Astrocyte of the cerebellum (primary cell): Measurements from ENCODE around the gene NAPG.

Experiments
- DNase-seq: peaks from one replicate; pipeline ENCODE4 v3.0.0-alpha.2; 2011; ENCODE audit warnings: low read depth
- H3K4me3 ChIP-seq: 2 replicates; pipeline ENCODE4 v1.5.1; 2011; ENCODE audit warnings: mild to moderate bottlenecking, low read depth, low read length, moderate library complexity
- in situ Hi-C: cut with HindIII; loops from 2 replicates; pipeline ENCODE4 v1.10.0; 2017; ENCODE audit warnings: low sequenced_read_pairs
- TF ChIP-seq, protein P1 (sequence below): IDR thresholded peaks from 2 replicates; pipeline ENCODE4 v1.5.1; 2012; ENCODE audit warnings: low read length, low read depth, moderate library complexity, mild to moderate bottlenecking; ENCODE audit errors: missing control alignments

NAPG gene

DNA sequence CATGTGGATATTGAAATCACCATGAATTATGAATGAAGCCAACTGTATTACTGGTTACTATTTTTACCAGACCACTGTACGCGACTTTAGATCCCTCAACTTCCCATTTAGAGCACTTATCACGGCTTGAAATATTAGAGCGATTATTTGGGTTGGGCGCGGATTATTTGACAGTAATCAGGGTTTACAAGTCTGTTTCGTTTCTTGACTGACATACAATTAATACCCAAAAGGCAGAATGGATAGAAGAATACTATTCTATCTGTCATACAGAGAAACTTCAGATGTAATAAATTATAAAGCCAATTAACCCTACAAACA, 496 bp upstream of the NAPG start:
- in situ Hi-C loops: no loop called here
- TF ChIP-seq, protein P1, sequence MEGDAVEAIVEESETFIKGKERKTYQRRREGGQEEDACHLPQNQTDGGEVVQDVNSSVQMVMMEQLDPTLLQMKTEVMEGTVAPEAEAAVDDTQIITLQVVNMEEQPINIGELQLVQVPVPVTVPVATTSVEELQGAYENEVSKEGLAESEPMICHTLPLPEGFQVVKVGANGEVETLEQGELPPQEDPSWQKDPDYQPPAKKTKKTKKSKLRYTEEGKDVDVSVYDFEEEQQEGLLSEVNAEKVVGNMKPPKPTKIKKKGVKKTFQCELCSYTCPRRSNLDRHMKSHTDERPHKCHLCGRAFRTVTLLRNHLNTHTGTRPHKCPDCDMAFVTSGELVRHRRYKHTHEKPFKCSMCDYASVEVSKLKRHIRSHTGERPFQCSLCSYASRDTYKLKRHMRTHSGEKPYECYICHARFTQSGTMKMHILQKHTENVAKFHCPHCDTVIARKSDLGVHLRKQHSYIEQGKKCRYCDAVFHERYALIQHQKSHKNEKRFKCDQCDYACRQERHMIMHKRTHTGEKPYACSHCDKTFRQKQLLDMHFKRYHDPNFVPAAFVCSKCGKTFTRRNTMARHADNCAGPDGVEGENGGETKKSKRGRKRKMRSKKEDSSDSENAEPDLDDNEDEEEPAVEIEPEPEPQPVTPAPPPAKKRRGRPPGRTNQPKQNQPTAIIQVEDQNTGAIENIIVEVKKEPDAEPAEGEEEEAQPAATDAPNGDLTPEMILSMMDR: no peak
- no peak for DNase-seq
- H3K4me3 ChIP-seq: peak overlapping the region; percentile 92

DNA sequence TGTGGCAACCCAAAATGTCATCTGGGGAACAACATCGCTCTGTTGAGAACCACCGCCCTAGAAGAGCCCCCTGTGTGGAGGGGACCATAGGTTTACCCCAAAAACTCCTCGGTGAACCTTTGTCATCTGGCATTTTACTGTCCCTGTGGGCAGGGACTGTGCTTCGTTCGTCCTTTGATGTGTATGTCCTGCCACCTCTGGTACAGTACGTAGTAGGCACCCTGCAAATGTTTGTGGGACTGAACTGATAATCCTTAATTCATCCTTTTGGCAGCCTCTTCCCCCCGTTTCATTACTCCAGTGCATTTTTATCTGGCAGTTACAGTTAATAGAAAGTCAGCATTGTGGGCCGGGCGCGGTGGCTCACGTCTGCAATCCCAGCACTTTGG, 728 bp downstream of the NAPG start:
- peak overlapping the region; percentile 92 for H3K4me3 ChIP-seq
- TF ChIP-seq, protein P1: no peak
- no peak for DNase-seq
- in situ Hi-C loops: no loop called here

- in situ Hi-C loops: no loop called here
- DNase-seq: no peak
- TF ChIP-seq, protein P1: no peak
- no peak overlapping the region for H3K4me3 ChIP-seq
Measured at GRCh38 chr18:10528439-10528838, 2.6 kb downstream of the NAPG start.

DNA sequence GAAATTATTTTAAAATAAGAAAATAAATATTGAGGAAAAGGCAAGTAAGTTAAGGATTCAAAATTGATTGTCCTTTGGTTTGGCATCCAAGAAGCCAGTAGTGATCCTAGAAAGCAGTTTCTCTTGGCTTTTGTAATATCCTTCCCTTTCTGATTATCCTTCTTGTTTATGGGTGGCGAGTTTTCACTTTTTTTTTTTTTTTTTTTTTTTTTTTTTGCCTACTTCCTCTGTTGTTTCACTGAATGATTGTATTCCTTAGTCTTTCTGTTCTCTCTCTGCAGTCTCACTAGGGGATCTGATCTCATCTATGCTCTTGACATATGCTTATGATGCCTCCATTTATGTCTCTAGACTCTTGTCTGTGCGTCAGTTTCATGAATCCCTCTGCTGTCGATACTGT, 4.2 kb downstream of the NAPG start:
- in situ Hi-C loops: no loop called here
- no peak overlapping the region for H3K4me3 ChIP-seq
- TF ChIP-seq, protein P1: no peak
- DNase-seq: no peak

GRCh38 chr18:10530852-10531251, 5.0 kb downstream of the NAPG start:
- DNase-seq: no peak
- in situ Hi-C loops: no loop called here
- no peak overlapping the region for H3K4me3 ChIP-seq
- TF ChIP-seq, protein P1: no peak

- in situ Hi-C loops: no loop called here
- TF ChIP-seq, protein P1: no peak
- no peak overlapping the region for H3K4me3 ChIP-seq
- DNase-seq: no peak
Measured at GRCh38 chr18:10533111-10533510, 7.3 kb downstream of the NAPG start.

GRCh38 chr18:10536280-10536679, 10.5 kb downstream of the NAPG start:
- DNase-seq: no peak

More at GRCh38 chr18:10536280-10536679, 10.5 kb downstream of the NAPG start:
- H3K4me3 ChIP-seq: no peak overlapping the region
- in situ Hi-C loops: no loop called here
- TF ChIP-seq, protein P1: no peak
